ENCODE results near the gene MSL3B.
"Not testable (repeated sequence)": the region's sequence is repeated elsewhere in the genome, so short reads cannot be mapped to it uniquely, and the experiment has no call there.

The MSL3B gene

GRCh38 chr2:233867993-233868532 is at the start of gene MSL3B:
TSS of gene MSL3B (minus strand) at chr2:233868386.
- peak in 3 of 4 experiments; percentile 17 to 47 (median 21) for DNase-seq

- no peak for DNase-seq
Observed at GRCh38 chr2:233917116-233917515, 48.9 kb upstream of the MSL3B start, which contains the start of gene TRPM8. TSS of gene TRPM8 (plus strand) at chr2:233917373. CDS start at chr2:233926538, 9,165 bp downstream.

DNA sequence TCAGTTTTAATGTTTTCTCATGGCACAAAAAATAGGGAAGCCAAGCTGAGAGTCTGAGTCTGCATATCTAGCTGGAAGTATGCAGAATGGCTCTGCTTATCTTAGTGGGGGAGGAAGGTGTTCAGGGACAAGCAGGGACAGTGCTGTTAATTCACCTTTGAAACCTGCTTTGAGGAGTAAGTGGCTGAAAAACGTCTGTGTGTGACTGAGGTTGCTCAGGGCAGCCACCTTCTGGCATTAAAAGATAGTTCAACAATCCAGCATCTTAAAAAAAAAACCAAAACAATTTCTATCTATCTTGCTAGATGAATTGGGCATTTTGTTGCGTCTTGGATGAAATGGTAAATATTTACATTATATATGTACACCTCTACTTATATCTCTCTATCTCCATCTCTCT is 46.9 kb upstream of the MSL3B start:
- no peak for DNase-seq

DNA sequence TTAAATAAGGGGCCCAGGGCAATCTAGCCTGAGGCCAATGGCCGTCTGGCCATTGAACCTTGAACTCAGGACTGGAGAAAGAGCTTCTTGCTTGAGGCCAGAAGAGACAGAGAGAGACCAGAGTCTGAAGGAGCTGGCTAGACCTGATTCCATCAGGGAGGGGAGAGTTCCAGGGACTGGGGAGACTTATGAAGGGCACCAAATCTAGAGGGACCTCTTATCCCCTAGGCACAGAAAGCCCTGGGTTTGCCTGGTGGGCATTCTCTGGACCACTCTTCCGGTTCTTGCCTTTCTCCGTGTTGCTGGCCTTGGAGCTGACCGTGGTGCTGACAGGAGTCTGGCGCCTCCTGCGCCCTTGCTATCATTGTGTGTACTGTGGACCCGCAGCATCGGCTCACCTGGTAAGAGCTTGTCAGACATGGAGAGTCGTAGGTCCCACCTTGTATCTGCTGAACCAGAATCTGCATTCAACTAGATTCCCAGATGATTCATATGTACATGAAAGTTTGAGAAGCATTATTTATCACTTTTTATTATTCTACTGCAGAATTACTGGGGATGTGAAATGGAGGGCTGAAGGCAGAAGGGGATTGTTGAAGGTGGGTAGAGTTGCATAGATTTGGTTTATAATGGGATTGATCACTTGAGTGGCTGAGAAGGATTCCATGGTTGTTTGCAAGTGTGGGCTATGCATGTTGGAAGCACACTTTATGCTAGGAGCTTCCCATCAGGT is 44.7 kb upstream of the MSL3B start:
- no peak for DNase-seq

- DNase-seq, result no peak
Observed at GRCh38 chr2:233907627-233908026, 39.4 kb upstream of the MSL3B start.

DNA sequence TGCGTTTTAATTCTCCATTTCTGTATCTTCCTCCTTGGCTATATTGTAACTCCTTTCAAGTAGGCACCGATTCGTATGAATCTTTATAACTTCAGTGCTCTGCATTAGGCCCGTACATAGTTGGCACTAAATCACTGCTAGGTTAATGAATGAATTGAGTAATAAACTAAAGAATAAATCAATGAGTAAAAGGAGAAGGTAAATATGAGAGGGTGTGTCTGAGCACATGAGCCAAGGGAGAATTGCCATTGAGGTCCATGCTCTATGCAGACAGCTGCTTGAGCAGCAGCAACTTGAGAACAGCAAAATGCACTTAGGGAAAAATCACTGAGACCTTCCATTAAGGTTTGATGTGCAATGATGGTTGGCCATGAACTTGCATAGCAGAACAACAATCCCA is 37.8 kb upstream of the MSL3B start:
- no peak for DNase-seq

DNA sequence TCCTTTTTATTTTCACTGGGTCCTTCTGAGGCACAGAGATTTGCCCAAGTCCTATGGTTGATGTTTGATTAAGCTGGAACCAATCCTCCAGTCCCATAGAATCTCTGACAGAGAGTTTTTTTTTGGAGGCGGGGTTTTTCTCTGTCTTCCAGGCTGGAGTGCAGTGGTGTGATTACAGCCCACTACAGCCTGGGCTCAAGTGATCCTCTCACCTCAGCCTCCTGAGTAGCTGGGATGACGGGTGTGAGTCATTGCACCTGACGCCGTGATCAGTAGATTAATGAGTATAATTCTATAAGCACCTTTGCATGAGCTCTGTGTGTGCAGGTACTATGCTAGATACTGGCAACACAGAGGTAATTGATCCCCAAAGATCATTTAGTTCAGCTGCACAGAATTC is 33.7 kb upstream of the MSL3B start:
- DNase-seq, result no peak

- no peak for DNase-seq
Observed at GRCh38 chr2:233901367-233901766, 33.2 kb upstream of the MSL3B start.

DNA sequence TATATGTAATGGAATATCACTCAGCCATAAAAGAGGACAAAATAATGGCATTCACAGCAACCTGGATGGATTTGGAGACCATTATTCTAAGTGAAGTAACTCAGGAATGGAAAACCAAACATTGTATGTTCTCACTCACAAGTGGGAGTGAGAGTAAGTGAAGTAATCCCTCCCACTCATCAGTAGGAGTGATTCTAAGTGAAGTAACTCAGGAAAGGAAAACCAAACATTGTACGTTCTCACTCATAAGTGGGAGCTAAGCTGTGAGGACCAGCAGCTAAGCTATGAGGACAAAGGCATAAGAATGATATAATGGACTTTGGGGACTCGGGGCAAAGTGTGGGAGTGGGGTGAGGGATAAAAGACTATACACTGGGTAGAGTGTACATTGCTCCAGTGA is 28.1 kb upstream of the MSL3B start:
- not testable (repeated sequence) for DNase-seq

DNA sequence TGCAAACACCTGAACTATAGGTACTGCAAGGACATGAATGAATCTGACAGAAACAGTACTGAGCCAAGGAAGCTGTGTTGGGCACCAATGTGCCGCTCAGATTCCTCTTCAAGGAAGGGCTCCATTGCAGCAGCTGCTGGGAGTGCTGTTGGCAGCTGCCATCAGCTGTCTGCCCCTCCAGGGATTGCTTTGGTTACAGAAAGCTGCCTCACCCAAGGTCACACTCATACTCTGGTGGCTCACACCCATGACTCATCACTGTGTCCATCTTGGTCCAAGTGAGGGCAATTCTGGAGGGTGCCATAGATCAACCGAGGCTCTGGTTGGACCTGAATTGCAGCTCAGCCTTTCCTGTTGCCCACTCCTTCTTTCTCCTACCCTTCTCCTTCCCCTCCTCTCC is 24.6 kb upstream of the MSL3B start:
- DNase-seq, result no peak

DNA sequence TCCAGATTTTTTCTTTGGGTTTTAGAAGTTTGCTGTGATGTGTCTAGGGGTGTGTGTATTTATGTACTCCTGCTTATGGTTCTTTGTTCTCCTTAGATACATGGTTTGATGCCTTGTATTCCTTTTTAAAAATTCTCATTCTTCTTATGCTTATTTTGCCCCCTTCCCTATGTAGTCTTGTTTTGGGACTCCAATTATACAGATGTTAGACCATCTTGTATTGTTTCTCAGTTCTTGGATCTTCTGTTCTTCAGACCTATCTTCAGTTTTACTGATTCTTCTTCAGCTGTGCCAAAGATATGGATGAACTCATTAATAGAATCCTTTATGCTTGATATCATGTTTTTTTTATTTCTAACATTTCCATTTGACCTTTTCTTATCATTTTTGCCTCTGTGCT is 14.2 kb upstream of the MSL3B start:
- DNase-seq, result no peak

DNA sequence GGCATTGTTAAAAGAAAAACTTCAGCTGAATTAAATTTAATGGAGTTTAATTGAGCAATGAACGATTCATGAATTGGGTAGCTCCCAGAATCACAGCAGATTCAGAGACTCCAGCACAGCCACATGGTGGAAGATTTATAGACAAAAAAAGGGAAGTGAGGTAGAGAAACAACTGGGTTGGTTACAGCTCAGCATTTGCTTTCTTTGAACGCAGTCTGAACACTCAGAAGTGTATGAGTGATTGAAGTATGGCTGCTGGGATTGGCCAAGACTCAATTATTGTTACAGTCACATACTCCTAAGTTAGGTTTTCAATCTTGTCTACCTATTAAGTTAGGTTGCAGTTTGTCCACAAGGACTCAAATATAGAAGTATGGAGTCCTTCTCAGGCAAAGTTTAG is 3.9 kb upstream of the MSL3B start:
- DNase-seq, result not testable (repeated sequence)

DNA sequence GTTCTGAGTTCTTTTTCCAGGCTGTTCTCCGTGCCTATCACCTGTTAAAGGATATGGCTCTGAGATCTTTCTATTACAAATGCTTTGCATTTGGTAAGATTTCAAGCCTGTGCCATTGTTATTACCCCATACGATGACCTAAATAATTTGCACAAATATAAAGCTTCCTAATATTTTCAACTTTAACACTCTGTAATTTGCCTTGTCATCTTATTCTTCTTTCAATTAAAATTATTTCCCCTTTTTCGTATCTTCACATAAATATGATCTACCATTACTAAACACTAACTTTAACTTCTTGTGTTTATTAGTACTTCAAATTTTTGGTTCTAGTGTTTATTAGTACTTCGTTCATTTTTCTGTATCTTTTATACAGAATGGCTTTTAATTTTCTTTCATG is 3.2 kb upstream of the MSL3B start:
- DNase-seq, result no peak

GRCh38 chr2:233866479-233866878 is 1.7 kb downstream of the MSL3B start:
- no peak for DNase-seq

- no peak for DNase-seq
Observed at GRCh38 chr2:233865838-233866237, 2.3 kb downstream of the MSL3B start.

DNA sequence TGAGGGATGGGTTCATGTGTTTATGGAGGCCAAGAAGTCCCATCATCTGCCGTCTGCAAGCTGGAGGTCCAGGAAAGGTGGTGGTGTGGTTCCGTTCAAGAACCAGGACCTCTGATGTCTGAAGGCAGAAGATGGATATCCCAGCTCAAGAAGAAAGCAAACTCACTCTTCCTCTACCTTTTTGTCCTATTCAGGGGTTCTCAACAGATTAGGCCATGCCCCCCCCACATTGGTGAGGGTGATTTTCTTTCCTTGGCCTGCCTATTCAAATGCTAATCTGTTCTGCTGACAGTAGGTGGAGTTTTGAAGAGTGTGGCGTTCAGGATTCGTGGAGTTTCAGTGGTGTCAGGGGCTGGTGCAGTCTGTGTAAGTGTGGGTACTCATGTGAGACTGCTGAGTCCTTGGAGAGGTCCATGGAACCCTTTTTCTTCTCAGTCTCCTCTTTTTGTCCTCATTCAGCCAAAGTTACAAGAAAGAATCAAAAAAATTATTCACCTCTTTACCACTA is 5.9 kb downstream of the MSL3B start:
- no peak for DNase-seq

DNA sequence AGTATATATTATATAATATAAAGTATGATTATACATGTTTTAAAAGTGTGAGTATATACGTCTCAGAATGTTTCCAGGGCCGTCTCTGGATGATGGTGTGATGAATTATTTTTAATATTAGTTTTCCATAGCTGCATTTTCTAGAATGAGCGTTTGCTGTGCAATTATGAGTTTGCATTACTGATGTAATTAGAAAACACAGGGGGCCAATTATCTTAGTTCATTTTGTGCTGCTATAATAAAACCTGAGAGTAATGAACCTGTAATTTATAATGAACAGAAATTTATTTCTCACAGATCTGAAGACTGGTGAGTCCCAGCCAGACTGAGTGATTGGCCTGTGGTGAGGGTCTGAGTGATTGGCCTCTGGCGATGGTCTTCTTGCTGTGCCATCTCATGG is 9.9 kb downstream of the MSL3B start:
- DNase-seq, result no peak

- DNase-seq, result peak in 3 of 4 experiments; percentile 22 to 41 (median 24)
Observed at GRCh38 chr2:233857511-233858141, 10.6 kb downstream of the MSL3B start.

DNA sequence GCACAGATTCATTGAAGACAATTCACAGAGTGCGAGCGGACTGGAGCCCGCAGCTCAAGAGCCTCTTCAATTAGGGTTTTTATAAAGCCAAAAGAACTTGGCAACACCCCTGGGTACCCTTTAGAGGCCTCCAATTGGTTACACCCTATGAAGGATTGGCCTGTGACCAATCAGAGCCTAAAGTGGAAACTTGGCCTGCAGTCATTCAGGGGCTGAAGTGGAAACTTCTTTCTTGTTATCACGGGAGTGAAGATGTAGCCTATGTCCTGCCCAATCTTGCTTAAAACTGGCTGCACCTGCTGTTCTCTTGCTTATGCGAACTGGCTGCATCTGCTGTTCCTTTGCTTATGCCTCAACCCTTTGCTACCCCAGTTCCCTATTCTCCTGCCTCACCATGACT is 12.0 kb downstream of the MSL3B start:
- DNase-seq, result no peak

GRCh38 chr2:233855345-233855744 is 12.8 kb downstream of the MSL3B start:
- no peak for DNase-seq

DNA sequence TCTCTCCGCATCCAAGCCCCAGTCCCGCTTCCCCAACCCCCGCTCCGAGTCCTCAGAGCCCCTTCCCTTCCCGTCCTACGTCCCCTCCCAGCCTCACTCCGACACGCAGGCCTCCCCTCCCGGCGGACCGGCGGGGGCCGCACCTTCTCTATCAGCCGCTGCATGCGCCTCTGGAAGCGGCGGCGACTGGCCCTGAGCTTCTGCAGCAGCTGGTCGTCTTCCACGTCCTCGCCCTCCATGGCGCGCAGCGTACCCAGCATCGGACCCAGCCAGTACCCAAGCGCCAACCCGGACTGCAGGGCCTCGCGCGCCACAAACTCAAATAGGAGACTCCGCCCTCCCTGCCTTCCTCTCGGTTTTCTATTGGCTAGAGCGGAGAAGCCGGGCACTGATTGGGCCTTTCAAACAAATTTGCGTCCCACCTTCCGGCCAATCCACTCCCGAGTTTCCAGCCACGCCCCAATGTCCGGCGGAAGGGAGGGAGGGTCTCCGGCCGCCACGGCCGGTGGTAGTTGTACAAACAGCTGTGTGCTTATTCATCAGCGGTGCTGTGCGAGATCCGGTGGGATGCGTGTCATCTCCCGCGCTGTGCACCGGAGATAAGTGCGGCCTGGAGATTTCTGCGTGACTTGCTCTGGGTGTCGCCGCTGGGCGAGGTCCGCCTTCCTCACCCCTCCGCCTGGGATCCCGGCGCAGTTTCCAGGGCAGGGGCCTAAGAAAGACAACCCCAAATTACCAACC is 13.8 kb downstream of the MSL3B start, which contains the start of gene HJURP:
Gene HJURP (minus strand): TSS at position 295 of the 741 bp plus-strand sequence. CDS start 35 bp downstream, at position 260.
- DNase-seq, result peak; percentile 50 to 79 (median 64)

GRCh38 chr2:233853883-233854240 is 14.3 kb downstream of the MSL3B start:
- no peak for DNase-seq

DNA sequence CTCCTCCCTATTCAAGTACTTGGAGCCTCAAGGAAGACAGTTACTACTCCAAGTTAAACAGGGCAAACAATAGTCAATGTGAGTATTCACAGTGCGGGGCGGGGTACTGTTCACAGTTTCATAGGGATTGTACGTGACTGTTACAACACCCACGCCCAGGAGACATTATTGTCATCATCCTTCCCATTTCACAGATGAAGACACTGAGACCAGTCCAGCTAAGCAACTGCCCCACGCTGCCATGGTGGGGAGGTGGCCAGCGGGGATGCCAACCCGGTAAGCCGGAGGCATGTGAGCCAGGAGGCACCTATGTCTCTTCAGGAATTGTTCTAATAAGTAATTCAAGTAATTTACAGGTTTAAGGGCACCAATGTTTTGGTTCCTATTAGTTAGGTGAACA is 14.8 kb downstream of the MSL3B start:
- DNase-seq, result no peak

All from activated naive CD4-positive, alpha-beta T cell (primary cell).